Activated naive CD8-positive, alpha-beta T cell (primary cell): ENCODE results near the gene ANKS1A.

Experiments
- H3K27ac Mint-ChIP-seq: one replicate; pipeline ENCODE4 v1.8.0; 2021; ENCODE audit warnings: mixed read lengths
- H3K27me3 Mint-ChIP-seq: one replicate; pipeline ENCODE4 v1.8.0; 2021; ENCODE audit warnings: mixed read lengths
- H3K36me3 Mint-ChIP-seq: one replicate; pipeline ENCODE4 v1.8.0; 2021; ENCODE audit warnings: mixed read lengths
- H3K4me1 Mint-ChIP-seq: one replicate; pipeline ENCODE4 v1.8.0; 2021; ENCODE audit warnings: low read depth, mixed read lengths
- H3K4me3 Mint-ChIP-seq: one replicate; pipeline ENCODE4 v1.8.0; 2021; ENCODE audit warnings: mild to moderate bottlenecking, mixed read lengths
- H3K9me3 Mint-ChIP-seq: one replicate; pipeline ENCODE4 v1.8.0; 2021; ENCODE audit warnings: low read depth, mixed read lengths

ANKS1A gene

DNA sequence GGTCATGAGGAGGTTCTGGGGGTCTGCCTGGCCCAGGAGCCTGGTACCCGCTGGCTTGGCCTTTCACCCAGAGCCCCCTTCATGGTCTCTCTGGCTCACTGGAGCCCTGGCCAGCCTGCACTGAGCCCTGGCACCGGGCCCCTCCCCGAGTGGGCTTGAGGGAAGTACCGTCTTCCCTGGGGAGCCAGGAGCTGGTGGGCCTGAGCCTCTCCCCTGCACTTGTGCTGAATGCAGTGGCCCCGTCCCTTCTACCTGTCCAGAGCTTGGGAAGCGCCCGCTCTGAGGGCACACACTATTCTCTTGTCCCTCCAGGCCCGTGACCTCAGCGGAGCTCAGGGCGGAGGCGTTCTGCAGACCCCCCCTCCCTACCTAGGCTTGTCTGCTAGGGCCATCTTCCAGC, 189.8 kb downstream of the ANKS1A start:
- H3K36me3 Mint-ChIP-seq = peaks cover 4% of the 10 kb centered on the region
- no peaks in the 10 kb centered on the region for H3K4me1 Mint-ChIP-seq

DNA sequence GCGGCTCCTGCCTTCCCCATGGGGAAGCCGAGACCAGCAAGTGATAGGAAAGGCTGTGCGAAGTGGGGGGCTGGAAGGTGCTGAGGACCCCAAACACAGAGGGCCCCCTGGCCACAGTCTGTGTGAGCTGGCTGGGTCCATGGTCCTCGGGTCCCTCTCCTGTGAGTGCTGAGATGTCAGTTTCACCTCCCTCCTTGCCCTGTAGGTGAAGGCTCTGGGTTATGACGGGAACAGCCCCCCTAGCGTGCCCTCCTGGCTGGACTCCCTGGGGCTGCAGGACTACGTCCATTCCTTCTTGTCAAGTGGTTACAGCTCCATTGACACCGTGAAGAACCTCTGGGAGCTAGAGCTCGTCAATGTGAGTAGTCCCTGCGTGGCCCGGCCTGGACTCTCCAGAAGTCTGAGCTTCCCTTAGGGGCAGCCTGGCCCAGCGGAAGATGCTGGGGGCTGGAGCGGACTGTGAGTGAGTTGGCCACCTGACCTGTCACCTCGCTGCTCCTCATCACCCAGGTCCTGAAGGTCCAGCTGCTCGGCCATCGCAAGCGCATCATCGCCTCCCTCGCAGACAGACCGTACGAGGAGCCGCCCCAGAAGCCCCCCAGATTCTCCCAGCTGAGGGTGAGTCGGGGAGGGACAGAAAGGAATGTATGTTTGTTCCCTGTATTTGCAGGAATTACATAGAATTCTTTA, 190.4 kb downstream of the ANKS1A start:
- no peaks in the 10 kb centered on the region for H3K27me3 Mint-ChIP-seq
- H3K4me1 Mint-ChIP-seq = no peaks in the 10 kb centered on the region
- H3K27ac Mint-ChIP-seq = no peak overlapping the region
- H3K36me3 Mint-ChIP-seq = peaks cover 2% of the 10 kb centered on the region
- no peak overlapping the region for H3K4me3 Mint-ChIP-seq
- no peaks in the 10 kb centered on the region for H3K9me3 Mint-ChIP-seq

More for the DNA sequence above, 189.8 kb downstream of the ANKS1A start:
- no peak overlapping the region for H3K4me3 Mint-ChIP-seq
- no peak overlapping the region for H3K27ac Mint-ChIP-seq
- no peaks in the 10 kb centered on the region for H3K27me3 Mint-ChIP-seq
- H3K9me3 Mint-ChIP-seq = no peaks in the 10 kb centered on the region

DNA sequence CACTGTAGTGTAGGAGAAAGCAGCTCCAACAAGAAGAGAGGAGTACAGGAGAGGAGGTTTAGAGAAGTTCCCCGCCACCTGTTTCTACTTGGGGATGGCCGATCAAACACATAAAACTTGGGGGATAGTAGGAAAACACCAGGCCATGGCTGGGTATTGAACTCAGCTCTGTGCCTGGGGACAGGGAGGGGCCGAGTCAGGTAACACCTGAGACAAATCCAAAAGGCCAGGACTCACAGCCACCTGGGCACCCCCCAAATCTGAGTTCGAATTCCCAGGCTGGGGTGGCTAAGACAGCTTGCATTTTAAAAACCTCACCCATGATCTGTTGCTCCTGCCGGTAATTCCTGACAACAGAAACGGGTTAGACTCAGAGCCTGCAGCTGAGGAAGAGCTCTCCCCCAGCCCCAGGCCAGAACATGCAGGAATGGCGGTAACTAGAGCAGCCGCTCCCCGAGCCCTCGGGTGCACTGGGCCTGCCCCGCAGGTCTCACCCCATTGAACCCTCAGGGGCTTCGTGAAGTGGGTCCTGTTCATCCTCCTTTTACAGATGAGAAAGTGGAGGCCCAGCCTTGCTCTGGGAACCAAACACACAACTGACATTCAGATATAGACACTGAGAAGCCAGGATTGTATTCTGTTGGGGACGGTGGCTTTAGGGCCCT, 191.1 kb downstream of the ANKS1A start:
- H3K4me3 Mint-ChIP-seq = no peak overlapping the region
- no peaks in the 10 kb centered on the region for H3K4me1 Mint-ChIP-seq
- no peaks in the 10 kb centered on the region for H3K27me3 Mint-ChIP-seq
- no peak overlapping the region for H3K27ac Mint-ChIP-seq
- no peaks in the 10 kb centered on the region for H3K9me3 Mint-ChIP-seq
- H3K36me3 Mint-ChIP-seq = peaks cover 2% of the 10 kb centered on the region

DNA sequence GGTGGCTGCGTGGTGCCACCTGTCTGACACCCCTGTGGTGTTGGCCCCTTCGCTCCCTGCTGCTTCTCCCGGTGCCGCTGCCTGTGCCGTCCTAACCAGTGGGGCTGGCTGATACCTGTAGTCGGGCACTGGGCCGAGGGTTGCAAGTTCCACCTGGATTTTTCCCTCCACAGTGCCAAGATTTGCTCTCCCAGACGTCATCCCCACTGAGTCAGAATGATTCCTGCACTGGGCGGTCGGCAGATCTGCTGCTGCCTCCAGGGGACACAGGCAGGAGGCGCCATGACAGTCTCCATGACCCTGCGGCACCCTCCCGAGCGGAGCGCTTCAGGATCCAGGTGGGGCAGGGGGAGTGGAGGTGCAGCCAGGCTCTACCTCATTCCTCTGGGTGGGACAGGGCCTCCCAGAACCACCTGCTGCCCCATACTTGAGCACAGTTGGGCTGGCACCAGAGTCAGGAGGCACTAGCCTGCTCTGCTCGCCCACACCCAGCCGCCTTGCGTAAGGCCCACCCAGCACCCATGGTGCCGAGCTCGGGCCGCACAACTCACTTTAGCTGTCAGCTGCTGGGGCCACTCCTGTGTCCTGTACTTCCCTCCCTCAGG, 191.9 kb downstream of the ANKS1A start:
- Mint-ChIP-seq H3K4me3 (no peak overlapping the region), H3K27ac (no peak overlapping the region), H3K4me1 (no peaks in the 10 kb centered on the region), H3K27me3 (no peaks in the 10 kb centered on the region), H3K36me3 (peaks cover 2% of the 10 kb centered on the region), H3K9me3 (no peaks in the 10 kb centered on the region)

DNA sequence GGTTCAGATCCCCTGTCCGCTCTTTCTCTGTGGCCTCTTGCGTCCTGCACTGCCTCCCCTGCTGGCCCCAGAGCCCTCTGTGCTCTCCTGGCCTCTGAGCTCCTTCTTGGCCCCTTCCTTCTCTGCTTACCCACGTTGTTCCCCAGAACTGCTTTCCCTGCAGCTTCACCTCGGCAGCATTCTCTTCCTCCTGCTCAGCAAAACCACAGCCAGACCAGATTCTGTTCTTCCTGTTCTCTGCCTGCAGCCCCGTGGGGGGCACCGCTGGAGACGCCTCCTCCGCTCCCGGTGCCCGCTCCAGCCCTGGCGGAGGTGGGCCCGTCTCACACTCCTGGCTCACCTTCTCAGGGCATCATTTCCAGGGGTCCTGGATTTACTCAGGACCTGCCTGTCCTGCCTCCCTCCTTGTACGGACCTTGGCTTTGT, 192.4 kb downstream of the ANKS1A start:
- Mint-ChIP-seq H3K4me3 (no peak overlapping the region), H3K4me1 (no peaks in the 10 kb centered on the region), H3K27ac (no peak overlapping the region), H3K9me3 (no peaks in the 10 kb centered on the region), H3K27me3 (no peaks in the 10 kb centered on the region), H3K36me3 (peaks cover 2% of the 10 kb centered on the region)

DNA sequence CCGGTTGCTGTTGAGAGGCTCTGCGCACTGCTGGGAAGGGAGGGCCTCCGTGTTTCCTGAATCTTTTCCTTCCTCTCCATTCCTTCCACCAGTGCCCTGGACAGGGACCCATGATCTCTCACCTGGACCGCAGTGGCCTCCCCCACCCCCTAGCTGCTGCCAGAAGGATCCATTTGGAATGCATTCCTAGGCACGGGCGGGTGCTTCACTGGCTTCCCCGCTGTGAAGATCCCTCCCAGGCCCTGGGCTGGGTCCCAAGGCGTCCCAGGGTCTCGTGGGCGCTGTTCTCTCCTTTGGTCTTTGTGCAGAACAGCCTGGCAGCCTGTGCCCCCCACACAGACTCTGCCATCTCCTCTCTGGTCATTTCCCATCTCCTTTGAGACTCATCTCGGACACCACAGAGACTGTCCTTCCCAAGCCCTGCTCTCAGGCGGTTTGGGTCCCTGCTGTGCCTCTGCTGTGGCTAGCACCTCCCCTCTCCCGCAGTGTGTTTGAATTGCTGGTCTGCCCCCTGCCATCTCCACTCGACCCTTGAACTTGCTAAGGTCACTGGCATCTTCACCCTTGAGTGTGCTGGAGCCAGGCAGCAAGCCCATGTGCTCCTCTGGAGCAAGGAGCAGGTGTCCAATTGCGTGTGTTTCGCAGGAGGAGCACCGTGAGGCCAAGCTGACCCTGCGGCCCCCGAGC, 193.1 kb downstream of the ANKS1A start:
- no peaks in the 10 kb centered on the region for H3K9me3 Mint-ChIP-seq
- no peaks in the 10 kb centered on the region for H3K4me1 Mint-ChIP-seq
- peaks cover 2% of the 10 kb centered on the region for H3K36me3 Mint-ChIP-seq
- no peak overlapping the region for H3K27ac Mint-ChIP-seq
- no peaks in the 10 kb centered on the region for H3K27me3 Mint-ChIP-seq
- no peak overlapping the region for H3K4me3 Mint-ChIP-seq

DNA sequence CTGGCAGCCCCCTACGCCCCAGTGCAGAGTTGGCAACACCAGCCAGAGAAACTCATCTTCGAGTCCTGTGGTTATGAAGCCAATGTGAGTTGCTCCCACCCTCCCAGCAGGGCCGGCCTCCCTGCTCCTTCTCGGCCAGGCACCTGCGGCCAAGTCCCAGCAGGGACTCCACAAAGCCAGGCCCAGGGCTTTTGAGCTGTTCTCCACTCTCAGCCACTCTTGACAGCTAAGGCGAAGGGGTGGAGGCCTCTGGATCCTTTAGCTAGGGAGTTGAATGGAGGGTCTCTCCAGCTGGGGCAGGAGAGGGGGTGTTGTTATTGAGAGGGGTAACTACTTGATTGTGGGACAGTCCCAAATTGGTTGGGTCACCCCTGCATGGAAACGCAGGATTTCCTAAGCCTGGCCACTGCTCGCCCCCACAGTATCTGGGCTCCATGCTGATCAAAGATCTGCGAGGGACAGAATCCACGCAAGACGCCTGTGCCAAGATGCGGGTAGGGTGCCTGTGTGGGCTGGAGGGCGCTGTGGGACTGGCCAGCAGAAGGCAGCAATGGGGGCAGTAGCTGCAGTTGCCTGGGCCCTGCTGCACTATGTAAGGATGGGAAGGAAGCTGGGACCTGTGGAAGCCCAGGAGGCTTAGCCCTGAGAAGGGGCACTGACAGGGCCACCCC, 193.8 kb downstream of the ANKS1A start:
- H3K4me3 Mint-ChIP-seq = no peak overlapping the region
- H3K27me3 Mint-ChIP-seq = no peaks in the 10 kb centered on the region
- no peaks in the 10 kb centered on the region for H3K4me1 Mint-ChIP-seq
- H3K36me3 Mint-ChIP-seq = peaks cover 2% of the 10 kb centered on the region
- no peaks in the 10 kb centered on the region for H3K9me3 Mint-ChIP-seq
- H3K27ac Mint-ChIP-seq = no peak overlapping the region

DNA sequence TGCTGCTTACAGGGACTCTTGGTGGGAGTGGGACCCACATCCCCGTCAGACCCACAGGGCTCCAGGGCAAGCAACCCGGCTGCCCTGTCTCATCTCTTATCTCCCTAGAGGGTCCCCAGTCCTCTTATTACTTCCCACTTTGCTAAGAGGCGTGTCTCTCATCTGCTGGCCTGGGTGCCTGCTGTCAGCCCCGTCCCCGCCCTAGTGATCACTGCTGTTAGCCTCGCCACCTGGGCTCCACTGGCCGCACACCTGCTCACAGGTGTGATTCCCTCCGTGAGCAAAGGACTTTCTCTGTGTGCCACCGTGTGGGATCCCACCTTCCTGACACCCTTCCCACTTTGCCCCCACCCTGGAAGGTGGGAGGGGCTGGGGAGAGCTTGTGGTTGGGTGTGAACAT, 194.5 kb downstream of the ANKS1A start:
- Mint-ChIP-seq H3K4me1 (no peaks in the 10 kb centered on the region), H3K9me3 (no peaks in the 10 kb centered on the region), H3K27me3 (no peaks in the 10 kb centered on the region), H3K27ac (no peak overlapping the region), H3K36me3 (peaks cover 2% of the 10 kb centered on the region), H3K4me3 (no peak overlapping the region)

DNA sequence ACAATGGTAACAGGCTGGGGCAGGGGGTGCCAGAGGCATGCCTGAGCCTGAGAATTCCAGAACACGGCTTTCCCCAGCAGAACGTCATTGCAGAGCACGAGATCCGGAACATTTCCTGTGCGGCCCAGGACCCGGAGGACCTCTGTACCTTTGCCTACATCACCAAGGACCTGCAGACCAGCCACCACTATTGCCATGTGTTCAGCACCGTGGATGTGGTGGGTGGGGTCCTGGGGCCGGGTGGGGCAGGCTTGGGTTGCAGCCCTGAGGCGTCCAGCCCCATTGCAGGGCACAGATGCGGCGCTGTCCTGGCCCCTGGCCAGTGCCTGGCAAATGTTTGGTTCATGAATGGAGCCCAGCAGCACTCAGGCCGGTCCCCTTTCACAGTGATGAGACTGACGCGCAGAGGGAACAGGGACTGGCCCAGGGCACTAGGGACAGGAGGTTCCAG, 195.0 kb downstream of the ANKS1A start:
- H3K4me3 Mint-ChIP-seq = no peak overlapping the region
- no peaks in the 10 kb centered on the region for H3K27me3 Mint-ChIP-seq
- no peaks in the 10 kb centered on the region for H3K4me1 Mint-ChIP-seq
- no peaks in the 10 kb centered on the region for H3K9me3 Mint-ChIP-seq
- H3K27ac Mint-ChIP-seq = no peak overlapping the region
- peaks cover 2% of the 10 kb centered on the region for H3K36me3 Mint-ChIP-seq

DNA sequence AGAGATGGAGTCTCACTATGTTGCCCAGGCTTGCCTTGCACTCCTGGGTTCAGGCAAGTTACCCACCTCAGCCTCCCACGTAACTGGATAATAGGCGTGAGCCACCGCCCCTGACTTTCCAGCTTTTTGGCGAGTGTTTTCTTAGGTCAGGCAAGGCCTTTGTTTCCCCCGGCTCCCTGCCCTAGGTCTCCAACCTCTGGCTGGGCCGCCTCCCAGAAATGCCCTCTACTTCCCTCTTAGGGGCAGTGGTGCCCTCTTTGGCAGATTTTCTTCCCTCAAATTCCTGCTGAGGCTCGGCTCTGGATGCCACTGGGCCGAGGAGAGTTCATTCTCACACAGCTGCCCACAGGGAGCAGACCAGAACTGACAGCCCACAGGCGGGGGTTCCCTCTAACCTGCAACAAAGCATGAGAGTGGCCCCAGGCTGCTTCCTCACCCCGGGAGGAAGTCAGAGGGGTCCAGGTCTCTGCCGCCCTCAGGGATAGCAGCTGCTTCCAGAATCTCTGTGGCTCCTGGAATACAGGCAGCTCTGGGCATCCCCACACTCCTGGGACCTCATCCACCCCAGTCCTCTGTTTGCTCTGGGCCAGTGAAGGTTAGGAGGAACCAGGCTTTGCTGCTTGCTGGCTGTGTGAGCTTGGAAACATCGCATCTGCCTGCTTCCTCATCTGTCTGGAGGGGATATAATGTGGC, 195.6 kb downstream of the ANKS1A start:
- no peaks in the 10 kb centered on the region for H3K4me1 Mint-ChIP-seq
- H3K27ac Mint-ChIP-seq = no peak overlapping the region
- H3K36me3 Mint-ChIP-seq = peaks cover 2% of the 10 kb centered on the region
- no peaks in the 10 kb centered on the region for H3K9me3 Mint-ChIP-seq
- H3K27me3 Mint-ChIP-seq = no peaks in the 10 kb centered on the region
- no peak overlapping the region for H3K4me3 Mint-ChIP-seq

DNA sequence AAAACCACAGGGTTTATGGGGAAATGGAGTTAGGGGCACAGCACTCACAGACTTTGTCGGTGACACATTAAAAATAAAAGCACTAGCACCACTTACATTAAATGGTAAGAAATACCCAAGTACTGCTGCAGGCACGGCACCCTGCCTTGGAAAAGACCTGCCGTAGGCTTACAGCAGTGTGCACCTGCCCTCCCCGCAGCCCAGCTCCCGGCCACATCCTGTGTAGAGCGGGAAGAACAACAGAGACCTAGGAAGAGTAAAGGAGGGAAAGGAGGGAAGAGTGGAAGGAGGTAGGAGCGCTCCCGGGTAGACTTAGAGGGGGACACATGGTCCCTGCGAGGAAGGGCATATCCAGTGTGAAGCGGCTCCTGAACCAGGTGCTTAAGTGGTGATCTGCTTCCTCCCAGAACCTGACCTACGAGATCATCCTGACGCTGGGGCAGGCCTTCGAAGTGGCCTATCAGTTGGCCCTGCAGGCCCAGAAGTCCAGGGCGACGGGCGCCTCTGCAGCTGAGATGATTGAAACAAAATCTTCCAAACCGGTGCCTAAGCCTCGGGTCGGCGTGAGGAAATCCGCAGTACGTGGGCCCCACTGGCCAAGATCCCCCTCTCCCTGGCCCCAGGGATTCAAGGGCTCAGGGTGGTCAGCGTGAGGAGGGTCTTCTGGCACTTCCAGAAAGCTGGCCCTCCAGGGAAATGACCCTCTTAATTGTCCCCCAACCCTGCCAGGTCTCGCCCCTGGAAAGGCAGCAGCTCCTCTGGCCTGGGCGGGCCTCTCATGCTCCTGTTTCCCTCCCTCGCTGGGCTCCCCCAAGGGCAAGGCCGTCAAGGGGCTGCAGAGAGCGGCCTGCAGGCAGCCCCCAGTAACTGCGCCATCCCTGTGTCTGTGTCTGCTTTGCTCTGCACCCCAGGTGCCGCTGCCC, 196.6 kb downstream of the ANKS1A start:
- Mint-ChIP-seq H3K27ac (no peak overlapping the region), H3K4me3 (no peak overlapping the region), H3K27me3 (no peaks in the 10 kb centered on the region), H3K36me3 (peaks cover 2% of the 10 kb centered on the region), H3K9me3 (no peaks in the 10 kb centered on the region), H3K4me1 (no peaks in the 10 kb centered on the region)

DNA sequence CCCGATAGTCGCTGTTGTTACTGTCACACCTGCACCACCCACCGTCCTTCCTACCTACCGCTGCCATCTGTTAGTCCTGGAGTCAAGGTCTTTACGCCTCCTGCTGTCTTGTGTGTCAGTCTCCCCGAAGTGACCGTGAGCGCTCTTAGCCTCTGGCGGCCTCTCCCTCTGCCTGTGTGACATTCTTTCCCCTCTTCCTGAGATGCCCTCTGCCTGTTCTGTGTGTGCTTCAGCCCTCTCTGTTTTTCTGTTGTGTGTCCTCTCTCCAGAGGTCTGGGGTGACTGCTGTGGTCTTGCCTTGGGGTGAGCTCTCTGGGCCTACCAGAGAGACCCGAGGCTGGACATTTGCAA, 197.2 kb downstream of the ANKS1A start:
- Mint-ChIP-seq H3K4me1 (no peaks in the 10 kb centered on the region), H3K4me3 (no peak overlapping the region), H3K27me3 (no peaks in the 10 kb centered on the region), H3K27ac (no peak overlapping the region), H3K36me3 (peaks cover 2% of the 10 kb centered on the region), H3K9me3 (no peaks in the 10 kb centered on the region)

DNA sequence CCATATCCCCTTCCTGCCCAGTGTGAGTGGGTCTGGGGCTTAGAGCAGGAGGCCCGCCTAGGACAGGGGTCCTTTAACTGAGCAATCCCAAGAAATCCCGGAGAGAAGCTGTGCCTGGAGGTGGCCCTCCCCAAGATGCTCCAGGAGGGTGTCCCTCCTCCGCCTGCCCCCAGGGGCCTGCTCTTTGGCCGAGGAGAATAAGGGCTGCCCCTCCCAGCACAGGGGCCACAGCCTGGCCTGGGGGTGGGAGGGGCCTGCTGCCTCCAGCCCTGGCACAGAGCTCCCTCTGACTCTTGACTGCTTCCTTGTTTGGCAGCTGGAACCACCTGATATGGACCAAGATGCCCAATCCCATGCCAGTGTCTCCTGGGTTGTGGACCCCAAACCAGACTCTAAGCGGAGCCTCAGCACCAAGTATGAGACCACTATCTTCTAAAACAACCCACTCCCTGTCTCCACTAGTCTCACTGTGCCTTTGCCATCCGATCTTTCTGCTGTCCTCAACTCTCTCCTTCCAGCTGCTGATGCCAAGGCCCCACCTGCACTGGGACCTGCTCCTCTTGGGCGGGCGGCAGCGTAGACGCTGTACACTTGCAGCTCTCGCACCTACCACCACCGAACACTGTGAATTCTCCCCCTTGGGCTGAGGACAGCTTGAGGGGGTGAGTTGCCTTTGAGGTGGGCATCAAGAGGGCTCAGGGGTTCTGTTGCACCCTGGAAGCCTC, 197.7 kb downstream of the ANKS1A start:
- no peaks in the 10 kb centered on the region for H3K36me3 Mint-ChIP-seq
- no peaks in the 10 kb centered on the region for H3K27me3 Mint-ChIP-seq
- no peak overlapping the region for H3K4me3 Mint-ChIP-seq
- no peak overlapping the region for H3K27ac Mint-ChIP-seq
- H3K9me3 Mint-ChIP-seq = no peaks in the 10 kb centered on the region
- no peaks in the 10 kb centered on the region for H3K4me1 Mint-ChIP-seq
